MM.1S (cell line): ENCODE measurements around the gene ELP6.

Experiments
- DNase-seq: peaks from one replicate; pipeline ENCODE4 v3.0.0-alpha.2; 2015
- H2AFZ ChIP-seq: fragments of 300-600 bp; sonication (generic); 2 replicates; pipeline ENCODE4 v1.6.0; 2016; ENCODE audit warnings: antibody characterized with exemption, low read length
- H3F3A ChIP-seq: fragments of 300-600 bp; sonication (generic); 2 replicates; pipeline ENCODE4 v1.6.1; 2016; ENCODE audit warnings: mild to moderate bottlenecking, antibody characterized with exemption, low read length, moderate library complexity, mixed read lengths; ENCODE audit not compliant: insufficient read depth
- H3K27ac ChIP-seq: fragments of 300-600 bp; sonication (generic); 2 replicates; pipeline ENCODE4 v1.5.1; 2016; ENCODE audit warnings: mild to moderate bottlenecking, low read length
- H3K27me3 ChIP-seq: fragments of 300-600 bp; sonication (generic); replicated peaks from 2 replicates; pipeline ENCODE4 v1.6.0; 2016; ENCODE audit warnings: low read length; ENCODE audit not compliant: insufficient read depth
- H3K36me3 ChIP-seq: fragments of 300-600 bp; sonication (generic); replicated peaks from 2 replicates; pipeline ENCODE4 v1.6.1; 2016; ENCODE audit warnings: mild to moderate bottlenecking, low read length, mixed read lengths; ENCODE audit not compliant: insufficient read depth
- H3K4me1 ChIP-seq: fragments of 300-600 bp; sonication (generic); 2 replicates; pipeline ENCODE4 v1.6.1; 2016; ENCODE audit warnings: low read length, mixed read lengths
- H3K4me2 ChIP-seq: fragments of 300-600 bp; sonication (generic); 2 replicates; pipeline ENCODE4 v1.6.0; 2016; ENCODE audit warnings: low read depth, low read length
- H3K4me3 ChIP-seq: fragments of 300-600 bp; sonication (generic); 2 replicates; pipeline ENCODE4 v1.5.1; 2016; ENCODE audit warnings: low read length, mixed read lengths
- H3K79me2 ChIP-seq: fragments of 300-600 bp; sonication (generic); 2 replicates; pipeline ENCODE4 v1.6.1; 2016; ENCODE audit warnings: mixed run types, low read length, mixed read lengths
- H3K9ac ChIP-seq: fragments of 300-600 bp; sonication (generic); 2 replicates; pipeline ENCODE4 v1.6.1; 2016; ENCODE audit warnings: low read length, mixed read lengths
- H3K9me2 ChIP-seq: fragments of 300-600 bp; sonication (generic); replicated peaks from 2 replicates; pipeline ENCODE4 v1.6.1; 2016; ENCODE audit warnings: mild to moderate bottlenecking, low read length, mixed read lengths; ENCODE audit not compliant: insufficient read depth
- H3K9me3 ChIP-seq: fragments of 300-600 bp; sonication (generic); replicated peaks from 2 replicates; pipeline ENCODE4 v1.6.1; 2016; ENCODE audit warnings: mild to moderate bottlenecking, low read length, mixed read lengths; ENCODE audit not compliant: insufficient read depth
- H4K20me1 ChIP-seq: fragments of 300-600 bp; sonication (generic); 2 replicates; pipeline ENCODE4 v1.6.1; 2016; ENCODE audit warnings: mild to moderate bottlenecking, low read length, moderate library complexity, mixed read lengths; ENCODE audit not compliant: insufficient read depth
- CTCF ChIP-seq: fragments of 300-600 bp; sonication (generic); IDR thresholded peaks from 2 replicates; pipeline ENCODE4 v1.5.1; 2016; ENCODE audit warnings: antibody characterized with exemption, low read length, mixed read lengths
- EZH2 ChIP-seq: fragments of 300-600 bp; sonication (generic); optimal IDR thresholded peaks from 2 replicates; pipeline ENCODE3; 2017; ENCODE audit warnings: low read depth, mild to moderate bottlenecking, antibody characterized with exemption, low read length, mixed read lengths
- EZH2phosphoT487 ChIP-seq: fragments of 300-600 bp; sonication (generic); IDR thresholded peaks from 2 replicates; pipeline ENCODE4 v1.6.1; 2018; ENCODE audit warnings: antibody characterized with exemption, low read length

The ELP6 gene

DNA sequence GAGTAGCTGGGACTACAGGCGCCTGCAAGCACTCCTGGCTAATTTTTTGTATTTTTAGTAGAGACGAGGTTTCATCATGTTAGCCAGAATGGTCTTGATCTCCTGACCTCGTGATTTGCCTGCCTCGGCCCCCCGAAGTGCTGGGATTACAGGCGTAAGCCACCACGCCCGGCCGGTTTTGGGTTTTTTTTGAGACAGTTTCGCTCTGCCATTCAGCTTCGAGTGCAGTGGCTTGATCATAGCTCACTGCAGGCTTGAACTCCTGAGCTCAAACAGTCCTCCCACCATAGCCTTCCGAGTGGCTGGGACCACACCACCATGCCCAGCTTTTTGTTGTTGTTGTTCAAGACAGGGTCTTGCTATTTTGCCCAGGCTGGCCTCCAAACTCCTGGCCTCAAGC lies 21.7 kb downstream of the ELP6 start:
- DNase-seq, result no peak
- no peak overlapping the region for H2AFZ ChIP-seq

GRCh38 chr3:47491186-47491585 lies 22.3 kb downstream of the ELP6 start:
- Histone ChIP-seq H3K9ac (no peak overlapping the region), H3K27ac (no peak overlapping the region), H3K4me1 (no peaks in the 10 kb centered on the region), H3K79me2 (no peaks in the 10 kb centered on the region), H3K4me3 (no peak overlapping the region), H3K4me2 (no peak overlapping the region), H3K36me3 (no peaks in the 10 kb centered on the region), H3K9me3 (no peaks in the 10 kb centered on the region), H4K20me1 (no peaks in the 10 kb centered on the region), H3K9me2 (no peaks in the 10 kb centered on the region), H2AFZ (no peak overlapping the region), H3K27me3 (no peaks in the 10 kb centered on the region), H3F3A (no peaks in the 10 kb centered on the region)
- no peak for TF ChIP-seq EZH2phosphoT487
- TF ChIP-seq EZH2, result no peak
- no peak for TF ChIP-seq CTCF
- no peak for DNase-seq

More for the DNA sequence above, 21.7 kb downstream of the ELP6 start:
- Histone ChIP-seq H3F3A (no peaks in the 10 kb centered on the region), H3K27ac (no peak overlapping the region), H3K79me2 (no peaks in the 10 kb centered on the region), H3K4me3 (no peak overlapping the region), H3K4me2 (no peak overlapping the region), H4K20me1 (no peaks in the 10 kb centered on the region), H3K9me3 (no peaks in the 10 kb centered on the region), H3K4me1 (no peaks in the 10 kb centered on the region), H3K27me3 (no peaks in the 10 kb centered on the region), H3K9ac (no peak overlapping the region), H3K9me2 (no peaks in the 10 kb centered on the region), H3K36me3 (no peaks in the 10 kb centered on the region)
- no peak for TF ChIP-seq EZH2
- TF ChIP-seq EZH2phosphoT487, result no peak
- no peak for TF ChIP-seq CTCF

DNA sequence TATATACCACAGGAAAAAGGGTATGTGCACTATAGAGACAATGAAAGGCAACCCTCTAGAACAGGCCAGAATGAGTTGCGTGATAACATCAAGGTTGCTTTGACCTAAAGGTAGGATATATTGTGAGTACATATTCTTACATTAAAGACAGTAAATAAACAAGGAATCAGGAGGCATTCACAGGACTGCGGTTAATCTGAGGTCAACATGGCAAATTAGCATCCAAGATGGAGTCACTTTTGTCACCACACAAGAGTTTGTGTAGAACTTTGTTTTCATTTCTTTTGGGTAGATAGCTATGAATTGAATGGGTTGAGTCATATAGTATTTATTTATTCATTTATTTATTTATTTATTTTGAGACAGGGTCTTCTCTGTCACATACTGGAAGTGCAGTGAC lies 26.2 kb downstream of the ELP6 start:
- Histone ChIP-seq H3K4me3 (no peak overlapping the region), H4K20me1 (no peaks in the 10 kb centered on the region), H3K36me3 (no peaks in the 10 kb centered on the region), H3K4me2 (no peak overlapping the region), H3K9me2 (no peaks in the 10 kb centered on the region), H3K4me1 (no peaks in the 10 kb centered on the region), H3K79me2 (no peaks in the 10 kb centered on the region), H3F3A (no peaks in the 10 kb centered on the region), H3K27ac (no peak overlapping the region), H3K27me3 (no peaks in the 10 kb centered on the region), H2AFZ (no peak overlapping the region), H3K9ac (no peak overlapping the region), H3K9me3 (no peaks in the 10 kb centered on the region)
- no peak for DNase-seq
- TF ChIP-seq CTCF (no peak), EZH2phosphoT487 (no peak), EZH2 (no peak)
